ENCODE results near the gene PERM1. TPM values are rescaled to one million over a fixed set of nuclear protein-coding genes. Genes with fewer than 3 reads are reported as not detected.
"Not testable (repeated sequence)": the region's sequence is repeated elsewhere in the genome, so short reads cannot be mapped to it uniquely, and the experiment has no call there.

PERM1 gene
- total RNA-seq, 1 donor from 2014 or later: not detected

GRCh38 chr1:978069-978834 lies 3.6 kb downstream of the PERM1 start:
- peaks cover 2% of the 10 kb centered on the region for H3K4me1 Mint-ChIP-seq (ENCODE audit: low read depth)
- peaks cover 2% of the 10 kb centered on the region for H3K36me3 Mint-ChIP-seq (ENCODE audit: insufficient read depth)
- peak overlapping the region; percentile 67 for H3K27ac Mint-ChIP-seq
- H3K4me3 Mint-ChIP-seq (ENCODE audit: low read depth): no peak overlapping the region
- DNase-seq (ENCODE audit: low spot score, unreplicated experiment): no peak
- TF ChIP-seq CTCF (IDR thresholded peaks at IDR 0.05; ENCODE audit: unreplicated experiment): no peak
- H3K9me3 Mint-ChIP-seq (ENCODE audit: low read depth): peaks cover 3% of the 10 kb centered on the region
- peaks cover 26% of the 10 kb centered on the region for H3K27me3 Mint-ChIP-seq

- H3K4me3 Mint-ChIP-seq (ENCODE audit: low read depth); H3K9me3 Mint-ChIP-seq (ENCODE audit: low read depth); H3K36me3 Mint-ChIP-seq (ENCODE audit: insufficient read depth): not testable (repeated sequence)
Measured at GRCh38 chr1:976791-977190, 5.1 kb downstream of the PERM1 start.

GRCh38 chr1:975896-976683 lies 5.8 kb downstream of the PERM1 start:
- Mint-ChIP-seq H3K4me1 (ENCODE audit: low read depth) (peaks cover 2% of the 10 kb centered on the region), H3K27me3 (peaks cover 17% of the 10 kb centered on the region), H3K27ac (no peak overlapping the region), H3K36me3 (ENCODE audit: insufficient read depth) (peaks cover 2% of the 10 kb centered on the region), H3K4me3 (ENCODE audit: low read depth) (peak overlapping the region; percentile 41), H3K9me3 (ENCODE audit: low read depth) (peaks cover 3% of the 10 kb centered on the region)
- peak; percentile 65 for DNase-seq (ENCODE audit: low spot score, unreplicated experiment)
- TF ChIP-seq CTCF (IDR thresholded peaks at IDR 0.05; ENCODE audit: unreplicated experiment): peak; percentile 67

More at GRCh38 chr1:976791-977190, 5.1 kb downstream of the PERM1 start:
- not testable (repeated sequence) for H3K27ac Mint-ChIP-seq; DNase-seq (ENCODE audit: low spot score, unreplicated experiment); H3K4me1 Mint-ChIP-seq (ENCODE audit: low read depth)
- peaks cover 19% of the 10 kb centered on the region for H3K27me3 Mint-ChIP-seq

GRCh38 chr1:975365-975764 lies 6.5 kb downstream of the PERM1 start:
- Mint-ChIP-seq H3K27ac (no peak overlapping the region), H3K27me3 (peaks cover 14% of the 10 kb centered on the region), H3K9me3 (ENCODE audit: low read depth) (peaks cover 3% of the 10 kb centered on the region), H3K36me3 (ENCODE audit: insufficient read depth) (peaks cover 2% of the 10 kb centered on the region), H3K4me3 (ENCODE audit: low read depth) (no peak overlapping the region), H3K4me1 (ENCODE audit: low read depth) (peaks cover 2% of the 10 kb centered on the region)
- DNase-seq (ENCODE audit: low spot score, unreplicated experiment): no peak
- TF ChIP-seq CTCF (IDR thresholded peaks at IDR 0.05; ENCODE audit: unreplicated experiment): no peak

GRCh38 chr1:974687-975328 lies 7.1 kb downstream of the PERM1 start:
- TF ChIP-seq CTCF (IDR thresholded peaks at IDR 0.05; ENCODE audit: unreplicated experiment): no peak
- no peak overlapping the region for H3K4me3 Mint-ChIP-seq (ENCODE audit: low read depth)

More at GRCh38 chr1:974687-975328, 7.1 kb downstream of the PERM1 start:
- Mint-ChIP-seq H3K36me3 (ENCODE audit: insufficient read depth) (peaks cover 2% of the 10 kb centered on the region), H3K4me1 (ENCODE audit: low read depth) (peaks cover 2% of the 10 kb centered on the region), H3K9me3 (ENCODE audit: low read depth) (peaks cover 3% of the 10 kb centered on the region), H3K27me3 (peaks cover 14% of the 10 kb centered on the region), H3K27ac (no peak overlapping the region)
- no peak for DNase-seq (ENCODE audit: low spot score, unreplicated experiment)
